ENCODE measurements around the gene APOBEC3G.

GRCh38 chr22:39041908-39042307 is 35.2 kb upstream of the APOBEC3G start:
- no peak for TF ChIP-seq CTCF (IDR thresholded peaks at IDR 0.05)
- no peak for TF ChIP-seq POLR2A (IDR thresholded peaks at IDR 0.05)

Data from tibial nerve (tissue), 3 donors.